Esophagus muscularis mucosa (tissue), 4 donors: ENCODE data around the gene MLC1.

Experiments
- EP300 ChIP-seq: sonication (generic); formaldehyde crosslinking; IDR thresholded peaks from one replicate; pipeline ENCODE4 v1.6.1; 2017; ENCODE audit warnings: antibody characterized with exemption
- POLR2A ChIP-seq: fragments of 450-650 bp; IDR thresholded peaks from one replicate; pipeline ENCODE4 v1.6.1; 2017; ENCODE audit warnings: antibody characterized with exemption, moderate library complexity, mild to moderate bottlenecking, low read depth
- POLR2AphosphoS5 ChIP-seq, 2 donors: sonication (generic); formaldehyde crosslinking; IDR thresholded peaks; one replicate each; pipeline ENCODE4 v1.6.1; 2017; ENCODE audit warnings: antibody characterized with exemption in 2 of 2
- TF ChIP-seq, protein P1 (sequence below), 3 experiments: fragments of 200-600 bp in 2 of 3; fragments of 450-650 bp in 1 of 3; sonication (generic) in 2 of 3; IDR thresholded peaks; one replicate each; pipeline ENCODE4 v1.5.1; 2017 to 2019; ENCODE audit warnings: antibody characterized with exemption in 3 of 3, mild to moderate bottlenecking in 2 of 3, moderate library complexity in 1 of 3

DNA sequence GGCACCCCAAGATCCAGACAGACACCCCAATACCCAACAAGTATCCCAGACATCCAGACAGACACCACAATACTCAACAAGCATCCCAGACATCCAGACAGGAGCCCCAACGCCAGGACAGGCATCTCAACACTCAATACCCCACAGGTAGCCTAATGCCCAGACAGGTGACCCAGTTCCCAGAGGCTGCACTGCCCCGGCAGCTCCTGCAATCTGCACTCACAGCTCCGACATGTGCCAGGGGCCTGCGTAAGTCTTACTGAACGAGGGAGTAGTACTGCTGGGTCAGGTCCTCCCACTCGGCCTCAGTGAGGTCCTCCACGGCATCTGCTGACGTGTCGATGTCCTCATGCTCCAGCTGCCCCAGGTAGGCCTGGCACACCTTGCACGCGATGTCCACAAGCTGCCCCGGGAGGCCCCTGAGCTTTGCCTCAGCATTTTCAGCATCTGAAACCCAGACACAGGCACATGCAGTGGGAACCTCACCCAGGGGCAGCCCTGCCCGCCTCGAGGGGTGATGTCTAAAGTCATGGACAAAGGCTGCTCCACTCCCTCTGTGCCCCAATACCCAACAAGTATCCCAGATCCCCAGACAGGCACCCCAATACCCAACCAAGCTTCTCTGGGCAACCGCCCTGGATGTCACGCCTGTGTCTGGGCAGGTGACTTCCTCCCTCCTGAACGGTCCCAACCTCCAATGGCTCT is 43.7 kb downstream of the MLC1 start:
- TF ChIP-seq, protein P1, sequence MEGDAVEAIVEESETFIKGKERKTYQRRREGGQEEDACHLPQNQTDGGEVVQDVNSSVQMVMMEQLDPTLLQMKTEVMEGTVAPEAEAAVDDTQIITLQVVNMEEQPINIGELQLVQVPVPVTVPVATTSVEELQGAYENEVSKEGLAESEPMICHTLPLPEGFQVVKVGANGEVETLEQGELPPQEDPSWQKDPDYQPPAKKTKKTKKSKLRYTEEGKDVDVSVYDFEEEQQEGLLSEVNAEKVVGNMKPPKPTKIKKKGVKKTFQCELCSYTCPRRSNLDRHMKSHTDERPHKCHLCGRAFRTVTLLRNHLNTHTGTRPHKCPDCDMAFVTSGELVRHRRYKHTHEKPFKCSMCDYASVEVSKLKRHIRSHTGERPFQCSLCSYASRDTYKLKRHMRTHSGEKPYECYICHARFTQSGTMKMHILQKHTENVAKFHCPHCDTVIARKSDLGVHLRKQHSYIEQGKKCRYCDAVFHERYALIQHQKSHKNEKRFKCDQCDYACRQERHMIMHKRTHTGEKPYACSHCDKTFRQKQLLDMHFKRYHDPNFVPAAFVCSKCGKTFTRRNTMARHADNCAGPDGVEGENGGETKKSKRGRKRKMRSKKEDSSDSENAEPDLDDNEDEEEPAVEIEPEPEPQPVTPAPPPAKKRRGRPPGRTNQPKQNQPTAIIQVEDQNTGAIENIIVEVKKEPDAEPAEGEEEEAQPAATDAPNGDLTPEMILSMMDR (IDR thresholded peaks at IDR 0.05), result no peak
- TF ChIP-seq POLR2A (no peak), POLR2AphosphoS5 (IDR thresholded peaks at IDR 0.05) (no peak), EP300 (no peak)
